T-helper 2 cell (primary cell): ENCODE data around the gene CEPT1.
"Not testable (repeated sequence)": the region's sequence is repeated elsewhere in the genome, so short reads cannot be mapped to it uniquely, and the experiment has no call there.

Source experiments
- DNase-seq, 5 experiments: peaks; one replicate each; pipeline versions ENCODE4 v3.0.0 to v3.0.0-alpha.2; 2012 to 2022
- total RNA-seq, 2 donors: gene quantifications; one replicate each; lab custom pipeline; 2026; lab: John Stamatoyannopoulos, UW

CEPT1 gene
- total RNA-seq = 24.6 to 28.0 reads per million in 2 donors

- peak; percentile 68 to 97 (median 89) for DNase-seq
Measured at GRCh38 chr1:111139956-111140679, at the start of gene CEPT1, which contains the start of gene DRAM2. CEPT1 (plus strand) TSS chr1:111140223; CDS start chr1:111147715, 7,492 bp downstream. DRAM2 (minus strand) TSS chr1:111140093; CDS start chr1:111131554, 8,539 bp downstream.

GRCh38 chr1:111095421-111095820, 44.6 kb upstream of the CEPT1 start:
- DNase-seq = not testable (repeated sequence)

GRCh38 chr1:111097356-111098099, 42.5 kb upstream of the CEPT1 start:
- no peak for DNase-seq

- peak in 1 of 5 experiments; percentile 2 for DNase-seq
Measured at GRCh38 chr1:111099289-111099688, 40.7 kb upstream of the CEPT1 start.

- no peak for DNase-seq
Measured at GRCh38 chr1:111101854-111102642, 38.0 kb upstream of the CEPT1 start.

- no peak for DNase-seq
Measured at GRCh38 chr1:111104981-111105380, 35.0 kb upstream of the CEPT1 start.

GRCh38 chr1:111110197-111110899, 29.7 kb upstream of the CEPT1 start:
- DNase-seq = no peak

- DNase-seq = no peak
Measured at GRCh38 chr1:111116496-111116895, 23.5 kb upstream of the CEPT1 start.

GRCh38 chr1:111126354-111126753, 13.7 kb upstream of the CEPT1 start:
- no peak for DNase-seq

- peak in 1 of 5 experiments; percentile 28 for DNase-seq
Measured at GRCh38 chr1:111127923-111128643, 11.9 kb upstream of the CEPT1 start.

- no peak for DNase-seq
Measured at GRCh38 chr1:111129376-111129775, 10.6 kb upstream of the CEPT1 start.

GRCh38 chr1:111131693-111132092, 8.3 kb upstream of the CEPT1 start:
- DNase-seq = no peak

GRCh38 chr1:111133866-111134265, 6.2 kb upstream of the CEPT1 start:
- no peak for DNase-seq

- peak in 2 of 5 experiments; percentile 51 to 64 for DNase-seq
Measured at GRCh38 chr1:111139324-111139955, 583 bp upstream of the CEPT1 start.

- DNase-seq = no peak
Measured at GRCh38 chr1:111140680-111140967, 601 bp downstream of the CEPT1 start.

- no peak for DNase-seq
Measured at GRCh38 chr1:111141245-111142220, 1.5 kb downstream of the CEPT1 start.

GRCh38 chr1:111142356-111142975, 2.4 kb downstream of the CEPT1 start:
- no peak for DNase-seq

- DNase-seq = no peak
Measured at GRCh38 chr1:111145542-111145941, 5.5 kb downstream of the CEPT1 start.

- DNase-seq = no peak
Measured at GRCh38 chr1:111145963-111146768, 6.1 kb downstream of the CEPT1 start.
